MG63 (cell line): Measurements from ENCODE around the gene ELN. TPM values are rescaled to one million over a fixed set of nuclear protein-coding genes. Genes with fewer than 3 reads are reported as not detected.

ENCODE experiments used
- DNase-seq: peaks from one replicate; pipeline ENCODE4 v3.0.0-alpha.2; 2020
- H3K27me3 ChIP-seq: fragments of 250-450 bp; sonication (Bioruptor Pico); 2 replicates; pipeline ENCODE4 v1.5.1; 2020; ENCODE audit warnings: mild to moderate bottlenecking, moderate library complexity
- H3K36me3 ChIP-seq: fragments of 250-450 bp; sonication (Bioruptor Pico); 2 replicates; pipeline ENCODE4 v1.5.1; 2020; ENCODE audit warnings: mild to moderate bottlenecking, moderate library complexity
- H3K4me3 ChIP-seq: fragments of 250-450 bp; sonication (Bioruptor Pico); 2 replicates; pipeline ENCODE4 v1.5.1; 2020; ENCODE audit warnings: mild to moderate bottlenecking, moderate library complexity
- H3K9me3 ChIP-seq: fragments of 250-450 bp; sonication (Bioruptor Pico); 2 replicates; pipeline ENCODE4 v1.5.1; 2020; ENCODE audit warnings: mild to moderate bottlenecking, moderate library complexity
- total RNA-seq: library from RNA; depleted of rRNA; stranded (reverse); fragments of >200 nt; shearing (Covaris generic); gene quantifications from 2 replicates; pipeline ENCODE4 v1.2.3, GENCODE V29; 2014; ENCODE audit warnings: low replicate concordance

ELN gene
- total RNA-seq, 1 experiment from 2014 or later, result not detected

GRCh38 chr7:74087791-74088453 lies 59.9 kb downstream of the ELN start:
- DNase-seq, result no peak
- no peaks in the 10 kb centered on the region for H3K27me3 ChIP-seq
- no peak overlapping the region for H3K4me3 ChIP-seq
- peaks cover 18% of the 10 kb centered on the region for H3K36me3 ChIP-seq
- H3K9me3 ChIP-seq, result no peaks in the 10 kb centered on the region

- H3K9me3 ChIP-seq, result peaks cover 6% of the 10 kb centered on the region
- H3K36me3 ChIP-seq, result peaks cover 26% of the 10 kb centered on the region
- no peaks in the 10 kb centered on the region for H3K27me3 ChIP-seq
- no peak for DNase-seq
- no peak overlapping the region for H3K4me3 ChIP-seq
These were observed 64.5 kb downstream of the ELN start for GRCh38 chr7:74092321-74092963.

GRCh38 chr7:74092964-74093471 lies 65.0 kb downstream of the ELN start:
- no peak overlapping the region for H3K4me3 ChIP-seq
- peaks cover 6% of the 10 kb centered on the region for H3K9me3 ChIP-seq
- H3K36me3 ChIP-seq, result peaks cover 26% of the 10 kb centered on the region
- H3K27me3 ChIP-seq, result no peaks in the 10 kb centered on the region
- no peak for DNase-seq

GRCh38 chr7:74093671-74094223 lies 65.8 kb downstream of the ELN start:
- DNase-seq, result no peak
- no peaks in the 10 kb centered on the region for H3K27me3 ChIP-seq
- peaks cover 6% of the 10 kb centered on the region for H3K9me3 ChIP-seq
- no peak overlapping the region for H3K4me3 ChIP-seq
- peaks cover 28% of the 10 kb centered on the region for H3K36me3 ChIP-seq

- peak; percentile 96 for DNase-seq
- Histone ChIP-seq H3K36me3 (peaks cover 33% of the 10 kb centered on the region), H3K4me3 (no peak overlapping the region), H3K9me3 (peaks cover 6% of the 10 kb centered on the region), H3K27me3 (no peaks in the 10 kb centered on the region)
These were observed 66.5 kb downstream of the ELN start for GRCh38 chr7:74094224-74095101.

- Histone ChIP-seq H3K36me3 (peaks cover 33% of the 10 kb centered on the region), H3K27me3 (no peaks in the 10 kb centered on the region), H3K4me3 (no peak overlapping the region), H3K9me3 (peaks cover 6% of the 10 kb centered on the region)
- DNase-seq, result no peak
These were observed 67.2 kb downstream of the ELN start for GRCh38 chr7:74095135-74095534.

GRCh38 chr7:74097937-74098614 lies 70.1 kb downstream of the ELN start:
- Histone ChIP-seq H3K9me3 (peaks cover 6% of the 10 kb centered on the region), H3K36me3 (peaks cover 33% of the 10 kb centered on the region), H3K4me3 (no peak overlapping the region), H3K27me3 (no peaks in the 10 kb centered on the region)
- DNase-seq, result peak; percentile 94

GRCh38 chr7:74099031-74099430 lies 71.1 kb downstream of the ELN start:
- H3K4me3 ChIP-seq, result no peak overlapping the region
- peaks cover 36% of the 10 kb centered on the region for H3K36me3 ChIP-seq

GRCh38 chr7:74101061-74101681 lies 73.2 kb downstream of the ELN start:
- Histone ChIP-seq H3K4me3 (no peak overlapping the region), H3K9me3 (peaks cover 6% of the 10 kb centered on the region), H3K36me3 (peaks cover 27% of the 10 kb centered on the region), H3K27me3 (no peaks in the 10 kb centered on the region)
- DNase-seq, result no peak

More at GRCh38 chr7:74099031-74099430, 71.1 kb downstream of the ELN start:
- no peak for DNase-seq
- Histone ChIP-seq H3K27me3 (no peaks in the 10 kb centered on the region), H3K9me3 (peaks cover 6% of the 10 kb centered on the region)

GRCh38 chr7:74103219-74103772 lies 75.3 kb downstream of the ELN start:
- Histone ChIP-seq H3K36me3 (peaks cover 10% of the 10 kb centered on the region), H3K9me3 (no peaks in the 10 kb centered on the region), H3K27me3 (no peaks in the 10 kb centered on the region), H3K4me3 (no peak overlapping the region)
- DNase-seq, result no peak

- no peak for DNase-seq
- H3K27me3 ChIP-seq, result no peaks in the 10 kb centered on the region
- no peak overlapping the region for H3K4me3 ChIP-seq
- no peaks in the 10 kb centered on the region for H3K9me3 ChIP-seq
- peaks cover 3% of the 10 kb centered on the region for H3K36me3 ChIP-seq
These were observed 76.7 kb downstream of the ELN start for GRCh38 chr7:74104702-74105101.

GRCh38 chr7:74105992-74106391 lies 78.0 kb downstream of the ELN start:
- peaks cover 7% of the 10 kb centered on the region for H3K36me3 ChIP-seq
- H3K4me3 ChIP-seq, result no peak overlapping the region

GRCh38 chr7:74106846-74107245 lies 78.9 kb downstream of the ELN start:
- Histone ChIP-seq H3K27me3 (no peaks in the 10 kb centered on the region), H3K9me3 (no peaks in the 10 kb centered on the region), H3K4me3 (no peak overlapping the region), H3K36me3 (peaks cover 7% of the 10 kb centered on the region)
- DNase-seq, result no peak

More at GRCh38 chr7:74105992-74106391, 78.0 kb downstream of the ELN start:
- H3K9me3 ChIP-seq, result no peaks in the 10 kb centered on the region
- H3K27me3 ChIP-seq, result no peaks in the 10 kb centered on the region
- no peak for DNase-seq

- no peak overlapping the region for H3K4me3 ChIP-seq
- peaks cover 4% of the 10 kb centered on the region for H3K36me3 ChIP-seq
- H3K27me3 ChIP-seq, result no peaks in the 10 kb centered on the region
- H3K9me3 ChIP-seq, result no peaks in the 10 kb centered on the region
- DNase-seq, result no peak
These were observed 87.4 kb downstream of the ELN start for GRCh38 chr7:74115326-74115725.

GRCh38 chr7:74116356-74116755 lies 88.4 kb downstream of the ELN start:
- Histone ChIP-seq H3K36me3 (no peaks in the 10 kb centered on the region; the same call in 1 of the 2 replicates), H3K9me3 (no peaks in the 10 kb centered on the region), H3K4me3 (no peak overlapping the region), H3K27me3 (no peaks in the 10 kb centered on the region)
- no peak for DNase-seq
